ENCODE data around the gene MRPL40. TPM values are rescaled to one million over a fixed set of nuclear protein-coding genes. Genes with fewer than 3 reads are reported as not detected.

Gene MRPL40
- total RNA-seq, 1 experiment from 2014 or later: 40.1 TPM

GRCh38 chr22:19434829-19435580 lies 2.7 kb downstream of the MRPL40 start:
- CTCF ChIA-PET: no interaction called here
- no peaks in the 10 kb centered on the region for H3K27me3 ChIP-seq (ENCODE audit: insufficient read depth, low read length)
- DNase-seq (ENCODE audit: low read depth, low spot score) (no peak), ATAC-seq (no peak)
- BruUV-seq (replicated peaks): no TSS peak
- TF ChIP-seq FOSL1 (IDR thresholded peaks at IDR 0.05; ENCODE audit: low read depth) (no peak), ZBTB33 (IDR thresholded peaks at IDR 0.05; ENCODE audit: extremely low read depth, insufficient replicate concordance, low read length) (no peak), CTCF (IDR thresholded peaks at IDR 0.05 in 2 of 3, conservative IDR thresholded peaks at IDR 0.05 in 1 of 3; ENCODE audit: borderline replicate concordance in 1 of 3, insufficient read depth in 1 of 3, low read depth in 2 of 3, low read length in 2 of 3) (no peak), YY1 (IDR thresholded peaks at IDR 0.05; ENCODE audit: extremely low read depth, insufficient replicate concordance, low read depth, low read length) (no peak), MAX (IDR thresholded peaks at IDR 0.05) (no peak), EZH2phosphoT487 (IDR thresholded peaks at IDR 0.05; ENCODE audit: borderline replicate concordance) (no peak), ZFX (IDR thresholded peaks at IDR 0.05) (no peak), POLR2AphosphoS5 (IDR thresholded peaks at IDR 0.05; ENCODE audit: low read depth, low read length) (no peak), EGR1 (IDR thresholded peaks at IDR 0.05; ENCODE audit: low read depth) (no peak), EZH2 (IDR thresholded peaks at IDR 0.05) (no peak), CEBPB (IDR thresholded peaks at IDR 0.05; ENCODE audit: low read depth) (no peak), ELF1 (IDR thresholded peaks at IDR 0.05; ENCODE audit: borderline replicate concordance, low read depth) (no peak), ATF3 (IDR thresholded peaks at IDR 0.05) (no peak), REST (IDR thresholded peaks at IDR 0.05; ENCODE audit: low read depth) (no peak)
- intact Hi-C loops (cut with micrococcal nuclease): no loop called here
- H3K79me2 ChIP-seq (ENCODE audit: insufficient read depth, low read length): peaks cover 35% of the 10 kb centered on the region
- H3K9me2 ChIP-seq (ENCODE audit: insufficient read depth): no peaks in the 10 kb centered on the region
- POLR2A ChIA-PET: interaction anchor here (1.5 kb wide), 1 partner anchor 9 kb away, joined by 5 read pairs; no protein-coding TSS in a partner anchor
- H3K9me3 ChIP-seq (ENCODE audit: control insufficient read depth in 1 of 2, insufficient read depth in 1 of 2, low read depth in 1 of 2, low read length in 2 of 2): no peaks in the 10 kb centered on the region
- H3K4me3 ChIP-seq (replicated peaks in 1 of 2; ENCODE audit: low read depth in 1 of 2, low read length in 2 of 2): no peak overlapping the region
- no peak overlapping the region for H3K9ac ChIP-seq (ENCODE audit: low read length)
- peaks cover 11 to 13% of the 10 kb centered on the region in 2 experiments for H3K4me1 ChIP-seq (ENCODE audit: control insufficient read depth in 1 of 2, insufficient read depth in 2 of 2, low read length in 2 of 2)
- RAD21 ChIA-PET (ENCODE audit: low non-redundant PET in 1 of 2, low total read pairs in 2 of 2, uncharacterized antibody in 2 of 2, unreplicated experiment in 2 of 2): no interaction called here
- no peak overlapping the region for H3K4me2 ChIP-seq (ENCODE audit: low read length)
- peaks cover 4 to 12% of the 10 kb centered on the region in 2 experiments; a peak in 2 of 4 replicates for H3K36me3 ChIP-seq (ENCODE audit: control insufficient read depth in 1 of 2, insufficient read depth in 2 of 2, low read length in 2 of 2)
- no peak overlapping the region for H3K27ac ChIP-seq (ENCODE audit: low read depth, low read length)
- H2AFZ ChIP-seq (ENCODE audit: low read depth, low read length, poor library complexity, severe bottlenecking): no peak overlapping the region
- H4K20me1 ChIP-seq (ENCODE audit: insufficient read depth): no peaks in the 10 kb centered on the region
